AG04449 (cell line): ENCODE results near the gene CNR1.

Experiments
- CTCF ChIA-PET: fragments of 350-600 bp; formaldehyde crosslinking; extraction: SDS; loops from one replicate; lab custom pipeline; 2021; ENCODE audit warnings: antibody characterized with exemption; lab: Yijun Ruan, JAX
- POLR2A ChIA-PET: fragments of 400-600, 350-600 bp; formaldehyde crosslinking; extraction: SDS; loops from one replicate; lab custom pipeline; 2020; ENCODE audit warnings: antibody characterized with exemption, inconsistent platforms; lab: Yijun Ruan, JAX
- DNase-seq: peaks from one replicate; pipeline ENCODE4 v3.0.0-alpha.2; 2010; ENCODE audit warnings: low read depth, low spot score
- H3K4me3 ChIP-seq: 2 replicates; pipeline ENCODE4 v1.5.1; 2011; ENCODE audit warnings: low read depth, mild to moderate bottlenecking, control low read depth, low read length
- TF ChIP-seq, protein P1 (sequence below): IDR thresholded peaks from one replicate; pipeline ENCODE4 v1.5.1; 2011; ENCODE audit warnings: mild to moderate bottlenecking, moderate library complexity, low read length, control low read depth, inconsistent platforms; ENCODE audit not compliant: insufficient read depth; ENCODE audit errors: missing control alignments

CNR1 gene

DNA sequence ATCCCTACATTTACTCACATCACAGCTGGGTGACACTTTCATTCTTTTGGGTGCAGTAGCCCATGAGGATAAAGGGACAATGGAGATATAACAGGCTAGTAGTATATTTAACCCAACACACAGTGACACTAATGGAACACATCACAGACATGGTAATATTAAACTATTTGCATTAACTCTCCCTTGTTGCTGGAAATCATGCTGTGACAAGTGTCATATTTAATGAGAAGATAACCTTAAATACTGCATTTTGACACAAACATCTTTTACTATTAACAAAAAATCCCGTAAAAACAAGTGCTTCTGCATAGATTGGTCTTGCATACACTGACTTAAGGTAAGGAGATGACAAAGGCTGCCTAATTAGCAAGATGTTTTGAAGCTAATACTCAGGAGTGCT is 45.5 kb downstream of the CNR1 start:
- H3K4me3 ChIP-seq = no peak overlapping the region
- DNase-seq = no peak
- POLR2A ChIA-PET = no interaction called here
- CTCF ChIA-PET = interaction anchor here (0.6 kb wide), 1 partner anchor 759 kb away, joined by 3 read pairs; no protein-coding TSS in a partner anchor
- TF ChIP-seq, protein P1, sequence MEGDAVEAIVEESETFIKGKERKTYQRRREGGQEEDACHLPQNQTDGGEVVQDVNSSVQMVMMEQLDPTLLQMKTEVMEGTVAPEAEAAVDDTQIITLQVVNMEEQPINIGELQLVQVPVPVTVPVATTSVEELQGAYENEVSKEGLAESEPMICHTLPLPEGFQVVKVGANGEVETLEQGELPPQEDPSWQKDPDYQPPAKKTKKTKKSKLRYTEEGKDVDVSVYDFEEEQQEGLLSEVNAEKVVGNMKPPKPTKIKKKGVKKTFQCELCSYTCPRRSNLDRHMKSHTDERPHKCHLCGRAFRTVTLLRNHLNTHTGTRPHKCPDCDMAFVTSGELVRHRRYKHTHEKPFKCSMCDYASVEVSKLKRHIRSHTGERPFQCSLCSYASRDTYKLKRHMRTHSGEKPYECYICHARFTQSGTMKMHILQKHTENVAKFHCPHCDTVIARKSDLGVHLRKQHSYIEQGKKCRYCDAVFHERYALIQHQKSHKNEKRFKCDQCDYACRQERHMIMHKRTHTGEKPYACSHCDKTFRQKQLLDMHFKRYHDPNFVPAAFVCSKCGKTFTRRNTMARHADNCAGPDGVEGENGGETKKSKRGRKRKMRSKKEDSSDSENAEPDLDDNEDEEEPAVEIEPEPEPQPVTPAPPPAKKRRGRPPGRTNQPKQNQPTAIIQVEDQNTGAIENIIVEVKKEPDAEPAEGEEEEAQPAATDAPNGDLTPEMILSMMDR = no peak

DNA sequence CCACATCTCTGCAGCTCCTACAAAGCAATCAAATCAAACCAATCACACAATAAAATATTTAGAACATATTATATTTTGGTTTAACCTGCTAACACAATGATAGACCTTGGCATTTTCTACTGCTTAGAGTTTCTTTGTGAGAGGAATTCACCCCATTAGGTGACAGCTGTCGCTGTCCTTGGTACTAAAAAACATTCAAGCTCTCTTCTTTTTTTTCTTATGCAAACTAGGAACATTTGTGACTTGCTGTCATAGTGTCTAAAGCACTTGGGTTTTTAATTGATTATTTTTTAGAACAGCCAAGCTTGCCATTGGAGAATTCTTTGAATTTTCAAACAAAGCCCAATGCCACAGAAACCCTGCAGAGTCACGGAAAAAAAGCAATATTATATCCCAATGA is 46.4 kb downstream of the CNR1 start:
- TF ChIP-seq, protein P1 = no peak
- POLR2A ChIA-PET = no interaction called here
- DNase-seq = no peak
- CTCF ChIA-PET = no interaction called here
- no peak overlapping the region for H3K4me3 ChIP-seq

DNA sequence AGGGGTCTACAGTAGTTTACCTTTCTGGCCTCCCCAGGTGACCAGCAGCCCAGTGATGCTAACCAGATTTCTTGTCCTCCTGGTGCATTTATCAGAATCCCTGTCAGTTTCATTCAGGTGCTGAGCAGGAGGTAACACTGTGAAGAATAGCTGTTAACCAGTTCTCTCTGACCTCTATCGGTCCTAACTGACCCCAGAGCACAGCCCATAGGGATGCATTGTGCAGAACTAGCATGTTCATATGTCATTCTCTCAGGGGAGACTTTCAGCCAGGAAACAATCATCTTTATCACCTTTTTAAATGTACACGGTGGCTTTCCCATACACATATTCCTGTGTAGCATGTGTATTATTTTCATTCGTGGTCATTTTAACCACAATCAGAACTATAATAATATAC is 49.9 kb downstream of the CNR1 start:
- CTCF ChIA-PET = no interaction called here
- TF ChIP-seq, protein P1 = no peak

DNA sequence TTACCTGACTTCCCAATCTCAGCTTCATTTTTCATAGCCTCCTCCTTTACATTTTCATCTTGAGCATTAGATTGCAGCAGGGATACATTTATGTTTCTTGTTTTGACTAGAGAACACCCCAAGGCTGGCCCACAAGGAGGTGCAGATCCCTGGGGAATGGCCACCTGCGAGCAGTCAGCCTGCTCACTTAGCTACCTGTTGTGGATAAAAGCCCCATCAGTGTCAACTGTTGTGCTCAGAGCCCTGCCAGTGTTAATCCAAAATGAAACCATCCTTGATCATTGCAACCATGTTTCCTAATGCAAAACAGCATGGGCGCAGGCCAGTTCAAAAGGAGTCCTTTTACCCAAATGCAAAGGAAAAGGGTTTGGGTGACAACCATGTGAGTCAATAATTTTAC is 50.8 kb downstream of the CNR1 start:
- H3K4me3 ChIP-seq = no peak overlapping the region
- DNase-seq = no peak
- ChIA-PET POLR2A (no interaction called here), CTCF (no interaction called here)
- TF ChIP-seq, protein P1 = no peak

More for the DNA sequence above, 49.9 kb downstream of the CNR1 start:
- no peak for DNase-seq
- POLR2A ChIA-PET = no interaction called here
- H3K4me3 ChIP-seq = no peak overlapping the region

DNA sequence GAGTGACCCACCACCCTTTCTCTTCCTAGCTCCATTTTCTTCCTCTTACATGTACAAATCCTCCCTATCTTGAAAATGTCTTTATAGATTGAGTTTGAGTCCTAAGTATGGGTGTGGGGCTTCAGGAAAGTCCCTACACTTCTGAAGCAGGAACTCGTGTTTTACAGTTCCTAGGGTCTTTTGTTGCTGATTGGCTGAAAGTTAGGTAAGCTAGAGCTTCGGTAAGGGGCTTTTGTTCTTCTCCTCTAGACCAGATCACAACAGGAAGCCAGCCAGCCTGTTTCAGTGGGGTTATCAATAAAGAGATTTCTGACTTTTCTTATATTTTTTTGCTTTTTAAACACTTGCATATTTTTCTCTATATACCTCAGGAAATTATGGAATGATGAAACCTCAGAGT is 51.3 kb downstream of the CNR1 start:
- H3K4me3 ChIP-seq = no peak overlapping the region
- CTCF ChIA-PET = no interaction called here
- TF ChIP-seq, protein P1 = no peak
- POLR2A ChIA-PET = no interaction called here
- DNase-seq = no peak

DNA sequence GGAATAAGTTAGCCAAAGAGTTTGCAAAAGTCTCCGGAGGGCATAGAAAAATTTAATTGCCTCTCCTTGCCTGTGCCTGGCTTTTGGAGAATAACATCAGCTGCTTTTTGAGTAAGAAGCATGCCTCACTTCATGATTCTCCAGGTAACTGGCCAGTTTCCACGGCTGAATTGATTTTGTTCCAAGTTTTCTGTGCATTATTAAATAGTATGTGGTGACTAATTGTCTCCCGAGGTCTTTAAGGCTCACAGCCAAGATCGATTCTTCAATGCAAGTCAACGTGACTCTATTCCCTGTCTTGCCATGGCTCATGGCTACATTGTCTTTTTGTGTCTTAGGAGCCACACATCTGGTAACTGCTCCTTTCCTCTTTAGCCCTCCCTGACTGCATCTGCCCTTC is 54.2 kb downstream of the CNR1 start:
- no peak overlapping the region for H3K4me3 ChIP-seq
- CTCF ChIA-PET = no interaction called here
- POLR2A ChIA-PET = no interaction called here
- DNase-seq = no peak
- TF ChIP-seq, protein P1 = no peak
